ENCODE data around the gene UTP18. TPM values are rescaled to one million over a fixed set of nuclear protein-coding genes. Genes with fewer than 3 reads are reported as not detected.
"Not testable (repeated sequence)": the region's sequence is repeated elsewhere in the genome, so short reads cannot be mapped to it uniquely, and the experiment has no call there.

UTP18 gene
- total RNA-seq, 6 donors from 2014 or later = 18.9 to 40.0 (median 33.3) TPM

DNA sequence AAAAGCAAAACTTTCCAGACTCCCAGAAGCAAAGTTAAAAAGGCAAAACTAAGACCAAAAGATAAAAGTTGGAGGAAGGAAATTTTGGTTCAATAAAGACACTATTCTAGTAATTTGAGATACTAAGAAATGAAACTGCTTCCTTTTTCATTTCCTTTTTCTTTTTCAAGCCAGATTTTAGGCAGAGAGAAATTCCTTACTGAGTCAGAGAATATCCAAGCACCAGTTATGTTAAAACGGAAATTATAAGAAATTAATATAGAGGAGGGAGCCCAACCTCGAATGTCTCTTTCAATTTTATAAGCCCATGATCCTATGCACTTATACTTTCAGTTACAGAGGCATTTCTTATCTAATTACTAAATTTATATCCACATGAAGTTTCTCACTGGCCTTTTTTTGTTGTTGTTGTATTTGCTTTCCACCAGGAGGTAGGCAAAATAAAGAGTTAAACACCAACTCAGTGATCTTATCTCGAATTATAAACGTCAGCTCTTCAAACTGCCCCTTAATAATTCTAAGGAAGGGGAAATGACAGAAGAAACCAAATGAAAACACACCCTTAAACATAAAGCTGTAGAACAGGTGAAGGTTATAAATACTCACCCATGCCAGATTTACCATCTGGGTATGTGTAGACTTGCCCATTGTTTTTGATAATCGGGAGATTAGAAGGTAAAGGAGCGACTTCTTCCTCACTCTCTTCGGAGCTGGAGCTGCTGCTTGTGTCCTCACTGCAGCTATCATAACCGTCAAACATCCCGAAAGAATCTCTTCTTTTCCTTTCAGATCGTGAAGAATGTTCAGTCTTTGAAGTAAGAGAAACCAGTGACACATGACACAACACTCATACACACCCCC lies 35.7 kb upstream of the UTP18 start:
- peaks cover 0 to 32% (median 16%) of the 10 kb centered on the region in 4 donors for H3K36me3 ChIP-seq
- peak overlapping the region in 2 of 4 donors; percentile 1 to 29 for H3K27ac ChIP-seq
- H3K4me3 ChIP-seq = no peak overlapping the region
- WGBS, 2 donors = 39 to 44% methylated on average over 10 of the region's 10 CpGs
- peaks cover 0 to 6% (median 0%) of the 10 kb centered on the region in 4 donors for H3K4me1 ChIP-seq
- ATAC-seq (ENCODE audit: low FRiP score in 2 of 2) = no peak
- TF ChIP-seq, protein P1, sequence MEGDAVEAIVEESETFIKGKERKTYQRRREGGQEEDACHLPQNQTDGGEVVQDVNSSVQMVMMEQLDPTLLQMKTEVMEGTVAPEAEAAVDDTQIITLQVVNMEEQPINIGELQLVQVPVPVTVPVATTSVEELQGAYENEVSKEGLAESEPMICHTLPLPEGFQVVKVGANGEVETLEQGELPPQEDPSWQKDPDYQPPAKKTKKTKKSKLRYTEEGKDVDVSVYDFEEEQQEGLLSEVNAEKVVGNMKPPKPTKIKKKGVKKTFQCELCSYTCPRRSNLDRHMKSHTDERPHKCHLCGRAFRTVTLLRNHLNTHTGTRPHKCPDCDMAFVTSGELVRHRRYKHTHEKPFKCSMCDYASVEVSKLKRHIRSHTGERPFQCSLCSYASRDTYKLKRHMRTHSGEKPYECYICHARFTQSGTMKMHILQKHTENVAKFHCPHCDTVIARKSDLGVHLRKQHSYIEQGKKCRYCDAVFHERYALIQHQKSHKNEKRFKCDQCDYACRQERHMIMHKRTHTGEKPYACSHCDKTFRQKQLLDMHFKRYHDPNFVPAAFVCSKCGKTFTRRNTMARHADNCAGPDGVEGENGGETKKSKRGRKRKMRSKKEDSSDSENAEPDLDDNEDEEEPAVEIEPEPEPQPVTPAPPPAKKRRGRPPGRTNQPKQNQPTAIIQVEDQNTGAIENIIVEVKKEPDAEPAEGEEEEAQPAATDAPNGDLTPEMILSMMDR (IDR thresholded peaks at IDR 0.05) = no peak
- TF ChIP-seq POLR2AphosphoS5 (IDR thresholded peaks at IDR 0.05) = no peak
- TF ChIP-seq POLR2A (IDR thresholded peaks at IDR 0.05) = no peak
- TF ChIP-seq EP300 (IDR thresholded peaks at IDR 0.05) = no peak
- no peaks in the 10 kb centered on the region for H3K9me3 ChIP-seq
- DNase-seq = no peak
- no peaks in the 10 kb centered on the region for H3K27me3 ChIP-seq

DNA sequence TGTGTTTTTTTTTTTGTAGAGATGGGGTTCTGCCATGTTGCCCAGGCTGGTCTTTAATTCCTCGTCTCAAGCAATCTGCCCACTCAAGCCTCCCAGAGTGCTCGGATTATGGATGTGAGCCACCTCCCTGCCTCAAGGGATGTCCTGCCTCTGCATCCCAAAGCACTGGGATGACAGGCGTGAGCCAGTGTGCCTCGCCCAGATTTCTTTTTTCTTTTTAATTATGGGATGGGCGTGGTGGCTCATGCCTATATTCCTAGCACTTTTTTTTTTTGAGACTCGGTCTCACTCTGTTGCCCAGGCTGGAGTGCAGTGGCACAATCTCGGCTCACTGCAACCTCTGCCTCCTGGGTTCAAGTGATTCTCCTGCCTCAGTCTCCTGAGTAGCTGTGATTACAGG lies 34.8 kb upstream of the UTP18 start:
- not testable (repeated sequence) for H3K9me3 ChIP-seq; H3K4me1 ChIP-seq; H3K4me3 ChIP-seq; H3K27ac ChIP-seq; DNase-seq; H3K27me3 ChIP-seq; ATAC-seq (ENCODE audit: low FRiP score in 2 of 2)
- WGBS, 2 donors = 85 to 94% methylated on average over 7 of the region's 7 CpGs
- peaks cover 0 to 23% (median 9%) of the 10 kb centered on the region in 4 donors for H3K36me3 ChIP-seq

DNA sequence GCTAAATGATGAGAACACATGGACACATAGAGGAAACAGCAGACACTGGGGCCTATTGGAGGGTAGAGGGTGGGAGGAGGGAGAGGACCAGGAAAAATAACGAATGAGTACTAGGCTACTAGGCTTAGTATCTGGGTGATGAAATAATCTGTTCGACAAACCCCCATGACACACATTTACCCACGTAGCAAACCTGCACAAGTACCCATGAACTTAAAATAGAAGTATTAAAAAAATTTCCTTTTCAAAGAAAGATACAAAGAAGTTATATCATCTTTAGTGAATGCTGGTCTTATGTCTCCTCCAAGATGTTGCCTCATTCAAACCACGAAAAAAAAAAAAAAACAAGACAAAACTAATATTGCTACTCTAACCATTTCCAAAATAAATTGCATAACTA lies 32.2 kb upstream of the UTP18 start:
- H3K36me3 ChIP-seq = peaks cover 0 to 7% (median 2%) of the 10 kb centered on the region in 4 donors
- H3K9me3 ChIP-seq = no peaks in the 10 kb centered on the region
- H3K27ac ChIP-seq = no peak overlapping the region
- 60 to 73% methylated on average over 4 of the region's 4 CpGs for WGBS, 2 donors
- DNase-seq (no peak), ATAC-seq (ENCODE audit: low FRiP score in 2 of 2) (peak in 1 of 2 donors; percentile 77)
- no peaks in the 10 kb centered on the region for H3K27me3 ChIP-seq
- TF ChIP-seq, protein P1 (IDR thresholded peaks at IDR 0.05) = no peak
- TF ChIP-seq EP300 (IDR thresholded peaks at IDR 0.05) (no peak), POLR2A (IDR thresholded peaks at IDR 0.05) (no peak), POLR2AphosphoS5 (IDR thresholded peaks at IDR 0.05) (no peak)
- H3K4me3 ChIP-seq = no peak overlapping the region
- peaks cover 0 to 6% (median 0%) of the 10 kb centered on the region in 4 donors for H3K4me1 ChIP-seq

DNA sequence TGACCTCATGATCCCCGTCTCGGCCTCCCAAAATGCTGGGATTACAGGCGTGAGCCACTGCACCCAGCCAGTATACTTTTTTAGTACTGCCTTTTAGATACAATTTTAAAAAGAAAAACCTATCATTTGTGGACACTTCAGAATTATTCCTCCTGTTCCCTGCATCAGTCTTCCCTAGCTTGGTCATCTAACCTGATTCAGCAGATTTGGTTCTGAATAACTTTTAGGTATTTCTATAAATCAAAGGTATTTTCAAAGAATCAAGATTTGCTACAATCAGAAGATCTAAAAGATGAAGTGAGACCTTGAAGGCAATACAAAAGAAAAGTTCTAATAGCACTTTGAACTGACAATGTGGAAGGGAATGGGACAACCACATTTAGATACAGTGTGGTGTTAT lies 30.5 kb upstream of the UTP18 start:
- TF ChIP-seq POLR2A (IDR thresholded peaks at IDR 0.05) (no peak), EP300 (IDR thresholded peaks at IDR 0.05) (no peak), POLR2AphosphoS5 (IDR thresholded peaks at IDR 0.05) (no peak)
- TF ChIP-seq, protein P1 (IDR thresholded peaks at IDR 0.05) = no peak
- H3K27me3 ChIP-seq = no peaks in the 10 kb centered on the region
- no peaks in the 10 kb centered on the region for H3K9me3 ChIP-seq
- ATAC-seq (ENCODE audit: low FRiP score in 2 of 2) = no peak
- no peak overlapping the region for H3K4me3 ChIP-seq
- H3K36me3 ChIP-seq = no peaks in the 10 kb centered on the region
- no peak for DNase-seq
- H3K27ac ChIP-seq = no peak overlapping the region
- 96 to 100% methylated on average over 3 of the region's 3 CpGs for WGBS, 2 donors
- H3K4me1 ChIP-seq = peaks cover 0 to 6% (median 0%) of the 10 kb centered on the region in 4 donors

DNA sequence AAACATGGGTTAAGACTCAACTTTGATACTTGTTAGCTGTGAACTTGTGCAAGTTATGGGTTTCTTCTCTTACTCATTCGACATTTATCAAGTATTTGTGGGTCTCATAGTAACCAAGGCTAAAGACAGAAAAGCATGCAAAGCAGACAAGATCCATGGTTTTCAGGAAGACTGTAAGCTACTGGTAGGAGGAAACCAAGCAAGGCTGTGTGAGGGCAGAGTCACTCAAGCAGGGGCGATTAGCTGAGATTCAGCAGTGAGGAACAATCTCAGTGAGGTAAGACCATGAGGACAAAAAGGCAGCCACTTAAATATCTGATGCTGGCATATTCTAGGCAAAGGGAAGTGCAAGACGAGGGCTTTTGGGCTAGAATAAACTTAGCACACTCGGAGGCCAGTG lies 30.0 kb upstream of the UTP18 start:
- no peak overlapping the region for H3K27ac ChIP-seq
- peaks cover 0 to 6% (median 0%) of the 10 kb centered on the region in 4 donors for H3K4me1 ChIP-seq
- no peaks in the 10 kb centered on the region for H3K36me3 ChIP-seq
- H3K27me3 ChIP-seq = no peaks in the 10 kb centered on the region
- no peaks in the 10 kb centered on the region for H3K9me3 ChIP-seq
- no peak for TF ChIP-seq EP300 (IDR thresholded peaks at IDR 0.05)
- TF ChIP-seq, protein P1 (IDR thresholded peaks at IDR 0.05) = no peak
- no peak for TF ChIP-seq POLR2A (IDR thresholded peaks at IDR 0.05)
- no peak for TF ChIP-seq POLR2AphosphoS5 (IDR thresholded peaks at IDR 0.05)
- no peak overlapping the region for H3K4me3 ChIP-seq
- ATAC-seq (ENCODE audit: low FRiP score in 2 of 2) (no peak), DNase-seq (no peak)
- WGBS, 2 donors = 66 to 82% methylated on average over 4 of the region's 4 CpGs
